ENCODE results near the gene INPP4A.

INPP4A gene

GRCh38 chr2:98448441-98449145, 3.9 kb downstream of the INPP4A start:
- H3K4me3 ChIP-seq (ENCODE audit: low read depth, low read length) = no peak overlapping the region
- peaks cover 14% of the 10 kb centered on the region for H3K4me1 ChIP-seq (ENCODE audit: control insufficient read depth, insufficient read depth, low read length)
- ChIA-PET POLR2A (no interaction called here), CTCF (interaction anchor here (0.6 kb wide), 1 partner anchor 1767 kb away, joined by 4 read pairs; no protein-coding TSS in a partner anchor)
- H3K36me3 ChIP-seq (ENCODE audit: control insufficient read depth in 2 of 2, insufficient read depth in 1 of 2, low read length in 2 of 2) = no peaks in the 10 kb centered on the region
- H3K9me3 ChIP-seq (ENCODE audit: control insufficient read depth, insufficient read depth, low read depth, low read length) = no peaks in the 10 kb centered on the region
- no peak overlapping the region for H3K27ac ChIP-seq (ENCODE audit: extremely low read depth, low read depth, low read length)
- TF ChIP-seq ZBTB44 (tag by site-specific recombination; IDR thresholded peaks at IDR 0.05) = no peak
- no peak for TF ChIP-seq ZSCAN4 (tag by site-specific recombination; IDR thresholded peaks at IDR 0.05)
- no peak for TF ChIP-seq KLF17 (tag by site-specific recombination; IDR thresholded peaks at IDR 0.05)
- no peak for TF ChIP-seq ZNF600 (tag by site-specific recombination; IDR thresholded peaks at IDR 0.05)
- TF ChIP-seq PRDM2 (tag by site-specific recombination; IDR thresholded peaks at IDR 0.05; ENCODE audit: borderline replicate concordance) = no peak
- TF ChIP-seq ZNF138 (tag by site-specific recombination; IDR thresholded peaks at IDR 0.05; ENCODE audit: borderline replicate concordance) = no peak
- no peak for TF ChIP-seq BCL6B (tag by site-specific recombination; IDR thresholded peaks at IDR 0.05)
- no peak for TF ChIP-seq ZNF426 (tag by site-specific recombination; IDR thresholded peaks at IDR 0.05)
- no peak for TF ChIP-seq ZNF239 (tag by site-specific recombination; IDR thresholded peaks at IDR 0.05)
- TF ChIP-seq RBAK (tag by site-specific recombination; IDR thresholded peaks at IDR 0.05) = no peak
- no peak for TF ChIP-seq ZNF433 (tag by site-specific recombination; IDR thresholded peaks at IDR 0.05; ENCODE audit: low read depth)
- TF ChIP-seq ZNF133 (tag by site-specific recombination; IDR thresholded peaks at IDR 0.05) = no peak
- TF ChIP-seq ZNF214 (tag by site-specific recombination; IDR thresholded peaks at IDR 0.05; ENCODE audit: borderline replicate concordance) = no peak
- TF ChIP-seq IKZF3 (tag by site-specific recombination; IDR thresholded peaks at IDR 0.05) = no peak
- TF ChIP-seq ZNF580 (tag by site-specific recombination; IDR thresholded peaks at IDR 0.05) = no peak
- TF ChIP-seq ZNF777 (tag by site-specific recombination; IDR thresholded peaks at IDR 0.05; ENCODE audit: borderline replicate concordance) = no peak

Measured in HEK293 (cell line).